ENCODE results near the gene JAKMIP1. TPM values are rescaled to one million over a fixed set of nuclear protein-coding genes. Genes with fewer than 3 reads are reported as not detected.

JAKMIP1 gene
- 0.05 TPM in 1 of 5 replicates, not detected in the others for total RNA-seq (2022; extraction: Qiagen RNA extraction)

GRCh38 chr4:6200011-6200921, at the start of gene JAKMIP1:
JAKMIP1 (minus strand) TSS chr4:6200549; CDS start chr4:6112850, 87,699 bp downstream.

GRCh38 chr4:6018331-6018730, 182.0 kb downstream of the JAKMIP1 start, which contains the start of gene C4orf50:
C4orf50 (minus strand) TSS chr4:6018431.

Other genes starting within 250 kb of the JAKMIP1 start
- gene C4orf50, start 182.1 kb downstream of the JAKMIP1 start, total RNA-seq (2022; extraction: Qiagen RNA extraction) = not detected in 5 replicates
- 11.3 to 13.9 TPM (median 12.6 TPM) in 5 replicates for gene WFS1, start 69.3 kb upstream of the JAKMIP1 start, total RNA-seq (2022; extraction: Qiagen RNA extraction)